ENCODE data around the gene PTGDS. TPM values are rescaled to one million over a fixed set of nuclear protein-coding genes. Genes with fewer than 3 reads are reported as not detected.

The PTGDS gene
- total RNA-seq, 1 donor = 10.8 TPM

DNA sequence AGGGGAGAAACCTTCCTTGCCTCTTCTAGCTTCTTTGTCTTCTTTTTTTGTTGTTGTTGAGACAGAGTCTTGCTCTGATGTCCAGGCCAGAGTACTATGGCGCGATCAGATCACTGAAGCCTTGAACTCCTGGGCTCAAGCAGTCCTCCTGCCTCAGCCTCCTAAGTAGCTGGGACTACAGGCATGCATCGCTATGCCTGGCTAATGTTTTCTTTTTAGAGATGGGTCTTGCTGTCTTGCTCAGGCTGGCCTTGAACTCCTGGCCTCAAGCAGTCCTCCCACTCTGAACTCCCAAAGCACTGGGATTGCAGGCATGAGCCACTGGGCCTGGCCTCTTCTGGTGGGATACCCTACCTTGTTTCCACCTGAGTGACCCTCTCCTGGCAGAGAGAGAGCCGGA is 11.6 kb downstream of the PTGDS start:
- DNase-seq (ENCODE audit: low read depth) = no peak
- no peak for TF ChIP-seq CTCF (IDR thresholded peaks at IDR 0.05; ENCODE audit: insufficient read depth, low read depth, low read length)
- no peak overlapping the region for H3K4me3 ChIP-seq (ENCODE audit: low read depth, low read length)

DNA sequence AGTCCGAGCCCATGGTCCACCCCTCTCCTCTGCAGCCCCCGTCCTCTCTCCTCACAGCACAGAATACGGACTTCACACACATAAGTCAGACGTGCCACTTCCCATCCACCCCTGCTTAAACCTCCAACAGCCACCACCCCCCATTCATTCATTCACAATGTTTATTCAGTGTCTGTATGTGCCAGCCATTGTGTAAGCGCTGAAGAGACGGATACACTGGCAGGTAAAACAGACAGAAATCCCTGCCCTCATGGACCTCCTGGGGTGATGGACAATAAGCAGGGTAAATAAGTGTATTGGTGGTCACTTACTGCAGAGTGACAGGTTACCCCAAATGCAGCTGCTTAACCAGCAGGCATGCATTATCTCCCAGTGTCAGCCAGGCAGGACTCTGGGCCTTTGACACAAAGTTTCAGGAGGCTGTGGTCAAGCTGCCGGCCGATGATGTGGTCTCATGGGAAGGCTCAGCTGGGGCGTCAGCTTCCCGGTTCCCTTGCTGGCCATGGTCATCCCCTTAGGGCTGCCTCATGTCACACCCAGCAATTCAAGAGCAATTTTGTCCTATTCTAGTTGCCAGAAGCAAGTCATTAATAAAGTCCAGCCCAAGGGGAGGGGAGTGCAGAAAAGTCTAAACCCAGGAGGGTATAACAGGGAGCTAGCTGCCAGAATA is 13.1 kb downstream of the PTGDS start:
- H3K4me3 ChIP-seq (ENCODE audit: low read depth, low read length) = no peak overlapping the region
- DNase-seq (ENCODE audit: low read depth) = no peak
- TF ChIP-seq CTCF (IDR thresholded peaks at IDR 0.05; ENCODE audit: insufficient read depth, low read depth, low read length) = no peak

- DNase-seq (ENCODE audit: low read depth) = peak; percentile 94
- H3K4me3 ChIP-seq (ENCODE audit: low read depth, low read length) = peak within 1 kb of the TSS; percentile 67
- no peak for TF ChIP-seq CTCF (IDR thresholded peaks at IDR 0.05; ENCODE audit: insufficient read depth, low read depth, low read length)
Observed at GRCh38 chr9:136991993-136992818, 14.9 kb downstream of the PTGDS start, which contains the start of gene PAXX. Gene PAXX (plus strand): TSS chr9:136992422. CDS start chr9:136992444, 22 bp downstream.

DNA sequence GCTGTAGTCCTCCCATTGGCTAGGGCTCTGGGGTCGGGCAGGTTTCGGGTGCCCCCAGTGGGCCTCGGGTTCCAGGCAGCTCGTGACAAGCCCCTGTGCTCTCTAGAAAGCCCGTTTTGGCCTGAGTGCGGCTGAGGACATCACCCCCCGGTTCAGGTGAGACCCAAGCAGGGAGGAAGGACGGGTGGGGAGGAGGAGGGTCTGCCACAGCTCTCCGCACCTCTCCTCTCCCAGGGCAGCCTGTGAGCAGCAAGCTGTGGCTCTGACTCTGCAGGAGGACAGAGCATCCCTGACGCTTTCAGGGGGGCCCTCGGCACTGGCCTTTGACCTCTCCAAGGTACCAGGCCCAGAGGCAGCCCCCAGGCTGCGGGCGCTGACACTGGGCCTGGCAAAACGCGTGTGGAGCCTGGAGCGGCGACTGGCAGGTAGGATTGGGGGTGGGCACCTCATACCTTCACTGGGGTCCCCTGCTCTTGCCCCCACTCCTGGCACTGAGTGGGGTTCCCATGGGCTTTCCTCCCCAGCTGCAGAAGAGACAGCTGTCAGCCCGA is 15.6 kb downstream of the PTGDS start:
- TF ChIP-seq CTCF (IDR thresholded peaks at IDR 0.05; ENCODE audit: insufficient read depth, low read depth, low read length) = no peak

GRCh38 chr9:136994180-136994887 is 17.0 kb downstream of the PTGDS start:
- TF ChIP-seq CTCF (IDR thresholded peaks at IDR 0.05; ENCODE audit: insufficient read depth, low read depth, low read length) = no peak
- H3K4me3 ChIP-seq (ENCODE audit: low read depth, low read length) = no peak overlapping the region
- DNase-seq (ENCODE audit: low read depth) = no peak

More for the DNA sequence above, 15.6 kb downstream of the PTGDS start:
- no peak for DNase-seq (ENCODE audit: low read depth)
- H3K4me3 ChIP-seq (ENCODE audit: low read depth, low read length) = peak overlapping the region; percentile 67

DNA sequence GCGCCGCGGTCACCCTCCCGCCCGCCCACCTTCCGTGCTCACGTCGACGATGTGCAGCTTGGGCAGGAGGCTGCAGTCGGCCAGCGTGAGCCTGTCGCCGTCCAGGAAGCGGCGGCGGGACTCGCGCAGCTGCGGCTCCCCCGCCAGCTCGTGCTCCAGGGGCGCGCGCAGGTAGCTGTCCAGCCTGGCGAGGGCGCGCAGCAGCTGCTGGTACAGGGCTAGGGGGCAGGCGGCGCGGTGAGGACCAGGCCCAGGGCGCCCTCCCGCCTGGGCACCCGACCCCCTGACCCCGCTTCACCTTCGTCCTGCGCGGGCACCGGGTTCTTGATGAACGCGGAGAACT is 17.6 kb downstream of the PTGDS start:
- no peak overlapping the region for H3K4me3 ChIP-seq (ENCODE audit: low read depth, low read length)
- DNase-seq (ENCODE audit: low read depth) = no peak
- no peak for TF ChIP-seq CTCF (IDR thresholded peaks at IDR 0.05; ENCODE audit: insufficient read depth, low read depth, low read length)

All from fibroblast of villous mesenchyme (primary cell).